ENCODE results near the gene COG1.

Gene COG1

GRCh38 chr17:73228748-73229236, 35.9 kb downstream of the COG1 start:
- no peak for DNase-seq (ENCODE audit: low read depth in 2 of 2)

GRCh38 chr17:73230088-73230487, 37.2 kb downstream of the COG1 start:
- DNase-seq (ENCODE audit: low read depth in 2 of 2), result no peak

- DNase-seq (ENCODE audit: low read depth in 2 of 2), result no peak
Measured at GRCh38 chr17:73231395-73231794, 38.5 kb downstream of the COG1 start.

DNA sequence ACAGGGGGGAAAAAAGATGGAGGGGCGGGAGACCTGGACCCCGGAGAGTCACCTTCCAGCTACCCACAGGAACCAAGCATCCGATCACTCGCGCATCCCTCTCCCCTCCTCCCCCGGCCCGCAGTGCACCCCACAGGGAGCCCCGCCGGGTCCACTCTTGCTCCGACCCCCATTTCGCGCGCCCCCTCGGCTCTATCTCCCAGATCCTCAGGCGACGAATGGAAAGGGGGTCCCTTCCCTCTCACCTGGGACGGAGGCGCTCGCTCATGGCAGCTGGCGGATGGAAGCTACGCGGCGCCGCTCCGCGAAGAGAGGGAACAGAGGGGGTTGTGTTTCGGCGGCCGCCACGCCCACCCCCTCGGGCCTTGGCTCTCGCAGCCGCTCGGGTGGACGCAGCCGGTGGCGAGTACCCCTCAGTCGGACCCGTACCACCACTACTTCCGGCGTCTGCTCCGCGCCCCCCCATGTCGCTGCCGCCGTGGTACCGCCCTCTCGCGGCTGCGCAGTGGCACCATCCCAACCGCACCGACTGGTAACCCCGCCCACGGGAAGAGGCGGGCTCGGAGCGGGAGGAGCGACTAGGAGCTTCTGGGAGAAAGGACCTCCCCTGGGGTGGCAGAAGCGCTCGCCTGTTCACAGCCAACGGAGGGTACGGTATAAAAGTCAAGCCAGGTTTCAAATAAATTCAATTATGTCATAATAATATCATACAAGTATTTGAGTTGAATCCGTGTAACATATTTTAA, 39.2 kb downstream of the COG1 start:
- DNase-seq (ENCODE audit: low read depth in 2 of 2), result peak; percentile 96

- peak in 1 of 2 donors; percentile 15 for DNase-seq (ENCODE audit: low read depth in 2 of 2)
Measured at GRCh38 chr17:73232587-73233373, 39.9 kb downstream of the COG1 start.

GRCh38 chr17:73234736-73235135, 41.9 kb downstream of the COG1 start:
- DNase-seq (ENCODE audit: low read depth in 2 of 2), result no peak

GRCh38 chr17:73237714-73238113, 44.9 kb downstream of the COG1 start:
- no peak for DNase-seq (ENCODE audit: low read depth in 2 of 2)

DNA sequence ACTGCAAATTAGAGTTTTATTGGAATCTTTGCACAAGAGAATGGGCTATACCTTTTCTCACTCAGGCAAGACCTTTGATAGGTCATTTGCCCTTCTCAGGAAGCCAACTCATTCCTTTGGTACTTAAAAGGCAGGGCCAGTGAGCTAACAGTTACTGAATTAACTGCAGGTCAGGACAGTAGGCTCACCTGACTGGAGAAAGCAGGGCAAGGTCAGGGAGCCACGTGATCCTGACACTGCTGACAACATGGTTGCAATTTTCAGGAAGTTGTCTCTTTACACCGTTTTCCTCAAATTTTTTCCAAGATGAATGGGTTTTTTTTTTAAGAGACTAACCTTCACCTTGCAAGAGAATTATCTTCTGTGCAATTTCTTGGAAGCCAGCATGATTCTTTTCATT, 47.7 kb downstream of the COG1 start:
- no peak for DNase-seq (ENCODE audit: low read depth in 2 of 2)

DNA sequence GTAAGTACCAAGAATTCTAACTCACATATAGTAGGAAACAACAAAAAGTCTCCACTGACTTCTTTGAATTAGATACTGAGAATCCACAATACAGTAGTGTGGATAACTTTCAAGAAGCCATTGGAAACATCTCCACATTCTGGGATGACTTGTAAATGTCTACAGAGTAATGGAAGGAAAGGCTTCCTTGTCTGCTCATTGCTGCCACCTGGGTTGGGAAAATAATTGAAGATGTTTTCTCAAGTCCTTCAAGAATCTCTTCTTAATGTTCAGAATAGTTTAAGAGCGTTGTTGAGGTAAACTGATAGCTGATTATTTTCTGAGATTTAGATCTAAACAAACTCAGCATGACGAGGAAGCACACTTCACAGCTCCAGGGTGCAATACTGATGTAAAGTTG, 54.9 kb downstream of the COG1 start:
- no peak for DNase-seq (ENCODE audit: low read depth in 2 of 2)

GRCh38 chr17:73248532-73248931, 55.7 kb downstream of the COG1 start:
- no peak for DNase-seq (ENCODE audit: low read depth in 2 of 2)

DNA sequence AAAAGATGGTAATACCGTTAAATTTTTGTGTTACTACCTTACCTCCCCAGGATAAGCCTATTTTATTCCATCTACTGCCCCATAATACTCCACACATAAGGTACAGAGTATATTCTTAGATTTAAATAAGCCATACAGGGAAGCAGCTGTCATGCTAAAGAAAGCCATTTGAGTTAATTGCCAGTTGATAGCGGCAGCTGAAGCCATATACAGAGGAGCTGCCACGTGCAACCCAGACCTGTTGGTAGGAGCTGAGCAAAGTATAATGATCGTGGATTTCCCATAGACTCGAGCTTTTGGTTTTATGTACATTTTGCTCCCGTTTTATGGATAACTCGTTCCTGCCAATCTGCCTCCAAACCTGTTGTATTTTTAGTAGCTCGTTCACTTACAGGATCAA, 56.8 kb downstream of the COG1 start:
- no peak for DNase-seq (ENCODE audit: low read depth in 2 of 2)

- DNase-seq (ENCODE audit: low read depth in 2 of 2), result no peak
Measured at GRCh38 chr17:73250851-73251640, 58.2 kb downstream of the COG1 start.

DNA sequence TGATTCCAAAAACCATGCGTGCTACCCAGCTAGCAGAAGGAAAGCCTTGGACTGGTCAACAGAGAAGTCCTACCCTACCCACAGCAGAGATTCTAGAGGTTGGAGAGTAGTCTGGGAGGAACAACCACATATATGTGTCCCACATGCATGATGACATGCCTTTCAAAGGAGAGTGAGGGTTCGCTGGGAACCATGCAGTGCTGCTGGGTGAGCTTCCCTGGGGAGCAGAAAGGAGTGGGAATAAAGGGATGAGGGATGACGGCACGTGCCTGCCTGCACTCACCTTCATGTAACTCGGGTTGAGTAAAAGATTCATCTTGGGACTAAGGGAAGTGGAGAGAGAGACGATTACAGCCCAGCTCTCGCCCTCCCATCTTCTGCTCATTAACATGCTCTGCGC, 59.0 kb downstream of the COG1 start:
- DNase-seq (ENCODE audit: low read depth in 2 of 2), result no peak

- DNase-seq (ENCODE audit: low read depth in 2 of 2), result peak; percentile 30 to 39
Measured at GRCh38 chr17:73255671-73256181, 62.9 kb downstream of the COG1 start.

DNA sequence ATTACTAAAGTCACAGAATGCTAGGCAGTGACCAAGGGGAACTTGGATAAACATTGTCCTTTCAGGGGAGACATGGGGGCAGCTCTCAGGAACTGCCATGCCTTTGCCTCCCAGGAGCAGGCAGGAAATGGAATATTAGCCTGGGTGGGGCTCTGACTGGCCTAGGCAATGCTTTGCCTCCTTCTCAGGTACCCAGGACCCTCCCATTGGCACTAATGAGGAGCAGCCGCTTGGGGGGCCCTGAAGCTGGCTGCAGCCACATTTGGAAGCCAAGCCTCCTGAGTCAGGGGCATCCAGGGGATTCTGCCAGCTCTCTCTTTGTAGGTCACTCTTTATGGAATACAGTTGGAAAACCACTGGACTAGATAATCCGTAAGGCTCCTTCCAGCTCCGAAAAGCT, 63.4 kb downstream of the COG1 start:
- no peak for DNase-seq (ENCODE audit: low read depth in 2 of 2)

DNA sequence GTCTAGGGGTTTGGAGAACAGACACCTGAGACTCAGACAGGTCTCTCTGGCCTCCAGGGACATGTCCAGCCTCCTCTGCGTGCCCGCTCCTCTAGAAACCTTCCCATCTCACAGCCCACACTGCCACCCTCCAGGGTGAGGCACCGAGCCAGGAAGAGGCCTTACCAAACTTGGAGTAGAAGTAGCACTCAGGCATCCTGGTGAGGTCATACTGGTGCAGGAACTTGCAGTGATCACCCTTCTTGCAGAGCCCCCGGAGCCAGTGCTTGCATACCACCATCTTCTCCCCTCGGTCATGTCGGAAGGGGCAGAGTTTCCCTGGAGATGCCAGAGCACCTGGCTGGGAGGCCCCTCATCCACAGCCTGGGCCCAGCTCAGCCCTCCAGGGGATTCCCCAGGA, 64.7 kb downstream of the COG1 start:
- DNase-seq (ENCODE audit: low read depth in 2 of 2), result no peak

All from stimulated activated CD8-positive, alpha-beta memory T cell treated with anti-CD3 and anti-CD28 coated beads, Interleukin-2, amount 100 ng/mL, for 48 hours (primary cell).